ENCODE measurements around the gene VTI1A. TPM values are rescaled to one million over a fixed set of nuclear protein-coding genes. Genes with fewer than 3 reads are reported as not detected.

VTI1A gene
- total RNA-seq, 2 donors from 2014 or later, result 34.1 to 38.6 TPM

GRCh38 chr10:112759496-112759895 is 312.5 kb downstream of the VTI1A start:
- no peak overlapping the region for H3K27ac ChIP-seq
- intact Hi-C loops (cut with DNase I), result no loop called here
- no peaks in the 10 kb centered on the region for H3K36me3 ChIP-seq
- DNase-seq, result no peak
- no peaks in the 10 kb centered on the region for H3K27me3 ChIP-seq
- no peaks in the 10 kb centered on the region for H3K9me3 ChIP-seq
- TF ChIP-seq CTCF (IDR thresholded peaks at IDR 0.05), result no peak
- H3K4me3 ChIP-seq, result no peak overlapping the region
- no peaks in the 10 kb centered on the region for H3K4me1 ChIP-seq
- H3K9ac ChIP-seq (ENCODE audit: low read depth in 2 of 2, low read length in 2 of 2), result no peak overlapping the region

GRCh38 chr10:112761256-112761655 is 314.2 kb downstream of the VTI1A start:
- no peaks in the 10 kb centered on the region for H3K4me1 ChIP-seq
- H3K36me3 ChIP-seq, result no peaks in the 10 kb centered on the region
- H3K27me3 ChIP-seq, result no peaks in the 10 kb centered on the region
- H3K9ac ChIP-seq (ENCODE audit: low read depth in 2 of 2, low read length in 2 of 2), result no peak overlapping the region
- intact Hi-C loops (cut with DNase I), result no loop called here
- H3K27ac ChIP-seq, result no peak overlapping the region
- TF ChIP-seq CTCF (IDR thresholded peaks at IDR 0.05), result no peak
- no peak for DNase-seq
- no peak overlapping the region for H3K4me3 ChIP-seq
- H3K9me3 ChIP-seq, result no peaks in the 10 kb centered on the region

- no peak for DNase-seq
- Histone ChIP-seq H3K9ac (ENCODE audit: low read depth in 2 of 2, low read length in 2 of 2) (no peak overlapping the region), H3K27ac (no peak overlapping the region), H3K4me1 (no peaks in the 10 kb centered on the region), H3K9me3 (no peaks in the 10 kb centered on the region), H3K27me3 (no peaks in the 10 kb centered on the region), H3K4me3 (no peak overlapping the region), H3K36me3 (no peaks in the 10 kb centered on the region)
- TF ChIP-seq CTCF (IDR thresholded peaks at IDR 0.05), result no peak
- intact Hi-C loops (cut with DNase I), result no loop called here
Measured at GRCh38 chr10:112763916-112764520, 317.0 kb downstream of the VTI1A start.

GRCh38 chr10:112765717-112766235 is 318.8 kb downstream of the VTI1A start:
- Histone ChIP-seq H3K4me1 (no peaks in the 10 kb centered on the region), H3K4me3 (no peak overlapping the region), H3K27me3 (no peaks in the 10 kb centered on the region), H3K9ac (ENCODE audit: low read depth in 2 of 2, low read length in 2 of 2) (no peak overlapping the region), H3K36me3 (no peaks in the 10 kb centered on the region), H3K27ac (no peak overlapping the region), H3K9me3 (no peaks in the 10 kb centered on the region)
- no peak for DNase-seq
- no peak for TF ChIP-seq CTCF (IDR thresholded peaks at IDR 0.05)
- intact Hi-C loops (cut with DNase I), result no loop called here

- Histone ChIP-seq H3K4me1 (no peaks in the 10 kb centered on the region), H3K27me3 (no peaks in the 10 kb centered on the region), H3K9ac (ENCODE audit: low read depth in 2 of 2, low read length in 2 of 2) (no peak overlapping the region), H3K9me3 (no peaks in the 10 kb centered on the region), H3K27ac (no peak overlapping the region), H3K36me3 (no peaks in the 10 kb centered on the region), H3K4me3 (no peak overlapping the region)
- no peak for DNase-seq
- no peak for TF ChIP-seq CTCF (IDR thresholded peaks at IDR 0.05)
- intact Hi-C loops (cut with DNase I), result no loop called here
Measured at GRCh38 chr10:112766636-112767035, 319.6 kb downstream of the VTI1A start.
